Stimulated activated naive B cell treated with anti-CD40 and anti-IgM and Interleukin-4, amounts not matched to agents 10 μg/mL and 1 μg/mL and 100 μg/mL, for 72 hours (primary cell): ENCODE results near the gene TDRD9.
A peak's percentile ranks its signal among the peaks of the same experiment; 100 is the strongest.

Experiments used
- ATAC-seq, 2 donors: fragments of 150-1000 bp; cut with Tn5 transposase; replicated peaks; 2 replicates each; pipeline ENCODE4 v1.10.0; 2021; ENCODE audit warnings: moderate library complexity in 1 of 2
- DNase-seq: peaks from one replicate; pipeline ENCODE4 v3.0.0; 2021
- H3K27ac Mint-ChIP-seq: one replicate; pipeline ENCODE4 v1.8.0; 2022; ENCODE audit warnings: mild to moderate bottlenecking, mixed read lengths
- H3K27me3 Mint-ChIP-seq, 2 donors: one replicate each; pipeline ENCODE4 v1.8.0; 2022; ENCODE audit warnings: mixed read lengths in 2 of 2
- H3K36me3 Mint-ChIP-seq, 2 donors: one replicate each; pipeline ENCODE4 v1.8.0; 2022; ENCODE audit warnings: mixed read lengths in 2 of 2, mild to moderate bottlenecking in 1 of 2
- H3K4me1 Mint-ChIP-seq, 2 donors: one replicate each; pipeline ENCODE4 v1.8.0; 2022; ENCODE audit warnings: mixed read lengths in 2 of 2, mild to moderate bottlenecking in 1 of 2
- H3K4me3 Mint-ChIP-seq, 2 donors: one replicate each; pipeline ENCODE4 v1.8.0; 2022; ENCODE audit warnings: mild to moderate bottlenecking in 2 of 2, mixed read lengths in 2 of 2, moderate library complexity in 1 of 2
- H3K9me3 Mint-ChIP-seq, 2 donors: one replicate each; pipeline ENCODE4 v1.8.0; 2022; ENCODE audit warnings: mixed read lengths in 2 of 2, mild to moderate bottlenecking in 1 of 2

TDRD9 gene

GRCh38 chr14:104026024-104026423, 97.8 kb downstream of the TDRD9 start:
- no peak for ATAC-seq
- Mint-ChIP-seq H3K27ac (no peak overlapping the region), H3K27me3 (peaks cover 26 to 28% of the 10 kb centered on the region in 2 donors), H3K9me3 (no peaks in the 10 kb centered on the region), H3K4me1 (no peaks in the 10 kb centered on the region), H3K4me3 (no peak overlapping the region), H3K36me3 (no peaks in the 10 kb centered on the region)
- DNase-seq = no peak

- no peak overlapping the region for H3K4me3 Mint-ChIP-seq
- no peak for ATAC-seq
- H3K27ac Mint-ChIP-seq = no peak overlapping the region
- H3K4me1 Mint-ChIP-seq = no peaks in the 10 kb centered on the region
- H3K36me3 Mint-ChIP-seq = no peaks in the 10 kb centered on the region
- DNase-seq = no peak
- no peaks in the 10 kb centered on the region for H3K9me3 Mint-ChIP-seq
- H3K27me3 Mint-ChIP-seq = peaks cover 33 to 44% of the 10 kb centered on the region in 2 donors
These were observed 102.7 kb downstream of the TDRD9 start for GRCh38 chr14:104030958-104031357.

GRCh38 chr14:104031384-104031783, 103.1 kb downstream of the TDRD9 start:
- H3K36me3 Mint-ChIP-seq = no peaks in the 10 kb centered on the region
- H3K4me1 Mint-ChIP-seq = no peaks in the 10 kb centered on the region
- H3K27ac Mint-ChIP-seq = no peak overlapping the region
- no peak for ATAC-seq
- H3K4me3 Mint-ChIP-seq = no peak overlapping the region
- H3K9me3 Mint-ChIP-seq = no peaks in the 10 kb centered on the region
- H3K27me3 Mint-ChIP-seq = peaks cover 36 to 47% of the 10 kb centered on the region in 2 donors
- no peak for DNase-seq

- no peak for DNase-seq
- Mint-ChIP-seq H3K27me3 (peaks cover 33 to 45% of the 10 kb centered on the region in 2 donors), H3K36me3 (no peaks in the 10 kb centered on the region), H3K4me3 (no peak overlapping the region), H3K9me3 (no peaks in the 10 kb centered on the region), H3K27ac (no peak overlapping the region), H3K4me1 (no peaks in the 10 kb centered on the region)
- no peak for ATAC-seq
These were observed 106.9 kb downstream of the TDRD9 start for GRCh38 chr14:104034976-104035699.

- Mint-ChIP-seq H3K27ac (no peak overlapping the region), H3K4me1 (no peaks in the 10 kb centered on the region), H3K4me3 (no peak overlapping the region)
These were observed 108.0 kb downstream of the TDRD9 start for GRCh38 chr14:104036212-104036611.

GRCh38 chr14:104037074-104037473, 108.8 kb downstream of the TDRD9 start:
- H3K36me3 Mint-ChIP-seq = no peaks in the 10 kb centered on the region
- H3K27me3 Mint-ChIP-seq = peaks cover 43 to 49% of the 10 kb centered on the region in 2 donors
- H3K4me3 Mint-ChIP-seq = no peak overlapping the region
- H3K27ac Mint-ChIP-seq = no peak overlapping the region
- H3K9me3 Mint-ChIP-seq = no peaks in the 10 kb centered on the region
- DNase-seq = no peak
- ATAC-seq = no peak
- no peaks in the 10 kb centered on the region for H3K4me1 Mint-ChIP-seq

More at GRCh38 chr14:104036212-104036611, 108.0 kb downstream of the TDRD9 start:
- ATAC-seq (no peak), DNase-seq (no peak)
- Mint-ChIP-seq H3K9me3 (no peaks in the 10 kb centered on the region), H3K27me3 (peaks cover 44 to 45% of the 10 kb centered on the region in 2 donors), H3K36me3 (no peaks in the 10 kb centered on the region)

- Mint-ChIP-seq H3K27me3 (peaks cover 35 to 42% of the 10 kb centered on the region in 2 donors), H3K27ac (no peak overlapping the region)
- ATAC-seq = no peak
These were observed 109.6 kb downstream of the TDRD9 start for GRCh38 chr14:104037903-104038302.

GRCh38 chr14:104039214-104039613, 111.0 kb downstream of the TDRD9 start:
- Mint-ChIP-seq H3K27me3 (peaks cover 34 to 35% of the 10 kb centered on the region in 2 donors), H3K27ac (no peak overlapping the region), H3K36me3 (no peaks in the 10 kb centered on the region), H3K9me3 (no peaks in the 10 kb centered on the region), H3K4me1 (no peaks in the 10 kb centered on the region), H3K4me3 (no peak overlapping the region)
- no peak for DNase-seq
- no peak for ATAC-seq

More at GRCh38 chr14:104037903-104038302, 109.6 kb downstream of the TDRD9 start:
- DNase-seq = no peak
- H3K4me1 Mint-ChIP-seq = no peaks in the 10 kb centered on the region
- no peaks in the 10 kb centered on the region for H3K9me3 Mint-ChIP-seq
- H3K36me3 Mint-ChIP-seq = no peaks in the 10 kb centered on the region
- no peak overlapping the region for H3K4me3 Mint-ChIP-seq

GRCh38 chr14:104040539-104040938, 112.3 kb downstream of the TDRD9 start:
- Mint-ChIP-seq H3K27ac (no peak overlapping the region), H3K27me3 (peaks cover 22 to 30% of the 10 kb centered on the region in 2 donors), H3K9me3 (no peaks in the 10 kb centered on the region), H3K4me1 (no peaks in the 10 kb centered on the region), H3K36me3 (no peaks in the 10 kb centered on the region), H3K4me3 (no peak overlapping the region)
- no peak for ATAC-seq
- no peak for DNase-seq

- H3K36me3 Mint-ChIP-seq = no peaks in the 10 kb centered on the region
- ATAC-seq = no peak
These were observed 113.3 kb downstream of the TDRD9 start for GRCh38 chr14:104041430-104042104.

GRCh38 chr14:104044016-104044415, 115.8 kb downstream of the TDRD9 start:
- no peaks in the 10 kb centered on the region for H3K4me1 Mint-ChIP-seq
- no peak for DNase-seq
- no peak for ATAC-seq
- no peak overlapping the region for H3K27ac Mint-ChIP-seq
- H3K36me3 Mint-ChIP-seq = no peaks in the 10 kb centered on the region
- peaks cover 13 to 24% of the 10 kb centered on the region in 2 donors for H3K27me3 Mint-ChIP-seq
- no peak overlapping the region for H3K4me3 Mint-ChIP-seq
- no peaks in the 10 kb centered on the region for H3K9me3 Mint-ChIP-seq

More at GRCh38 chr14:104041430-104042104, 113.3 kb downstream of the TDRD9 start:
- no peaks in the 10 kb centered on the region for H3K9me3 Mint-ChIP-seq
- no peak overlapping the region for H3K27ac Mint-ChIP-seq
- H3K27me3 Mint-ChIP-seq = peaks cover 18 to 24% of the 10 kb centered on the region in 2 donors
- DNase-seq = no peak
- H3K4me3 Mint-ChIP-seq = no peak overlapping the region
- H3K4me1 Mint-ChIP-seq = no peaks in the 10 kb centered on the region

- DNase-seq = no peak
- Mint-ChIP-seq H3K9me3 (no peaks in the 10 kb centered on the region), H3K27me3 (peaks cover 15 to 20% of the 10 kb centered on the region in 2 donors), H3K36me3 (no peaks in the 10 kb centered on the region), H3K4me1 (no peaks in the 10 kb centered on the region), H3K27ac (no peak overlapping the region), H3K4me3 (no peak overlapping the region)
- ATAC-seq = no peak
These were observed 119.5 kb downstream of the TDRD9 start for GRCh38 chr14:104047761-104048160.

- H3K27me3 Mint-ChIP-seq = peaks cover 21 to 28% of the 10 kb centered on the region in 2 donors
These were observed 120.7 kb downstream of the TDRD9 start for GRCh38 chr14:104048758-104049507.

GRCh38 chr14:104049576-104050240, 121.5 kb downstream of the TDRD9 start:
- Mint-ChIP-seq H3K36me3 (no peaks in the 10 kb centered on the region), H3K4me3 (no peak overlapping the region), H3K27me3 (peaks cover 25 to 35% of the 10 kb centered on the region in 2 donors), H3K9me3 (no peaks in the 10 kb centered on the region), H3K4me1 (no peaks in the 10 kb centered on the region), H3K27ac (no peak overlapping the region)
- ATAC-seq (no peak), DNase-seq (no peak)

More at GRCh38 chr14:104048758-104049507, 120.7 kb downstream of the TDRD9 start:
- no peaks in the 10 kb centered on the region for H3K4me1 Mint-ChIP-seq
- H3K9me3 Mint-ChIP-seq = no peaks in the 10 kb centered on the region
- no peaks in the 10 kb centered on the region for H3K36me3 Mint-ChIP-seq
- ATAC-seq (peak in 1 of 2 donors; percentile 52), DNase-seq (no peak)
- H3K4me3 Mint-ChIP-seq = no peak overlapping the region
- H3K27ac Mint-ChIP-seq = no peak overlapping the region
